Brain pericyte (primary cell): ENCODE results near the gene OSBPL1A.
A peak's percentile ranks its signal among the peaks of the same experiment; 100 is the strongest.

Experiments used
- DNase-seq: peaks from one replicate; pipeline ENCODE4 v3.0.0-alpha.2; 2012; ENCODE audit warnings: low read depth, low spot score

OSBPL1A gene

GRCh38 chr18:24397694-24398368 lies at the start of gene OSBPL1A:
Gene OSBPL1A, minus strand, starts transcription at chr18:24397824. Its CDS starts 20,291 bp downstream, at chr18:24377533.
- peak; percentile 53 for DNase-seq

- DNase-seq, result no peak
Observed at GRCh38 chr18:24446953-24447538, 49.4 kb upstream of the OSBPL1A start.

GRCh38 chr18:24446453-24446852 lies 48.8 kb upstream of the OSBPL1A start:
- no peak for DNase-seq

- no peak for DNase-seq
Observed at GRCh38 chr18:24443870-24444269, 46.2 kb upstream of the OSBPL1A start.

- no peak for DNase-seq
Observed at GRCh38 chr18:24436939-24437338, 39.3 kb upstream of the OSBPL1A start.

- no peak for DNase-seq
Observed at GRCh38 chr18:24432618-24433017, 35.0 kb upstream of the OSBPL1A start.

GRCh38 chr18:24429188-24429587 lies 31.6 kb upstream of the OSBPL1A start:
- DNase-seq, result no peak

- no peak for DNase-seq
Observed at GRCh38 chr18:24428709-24429108, 31.1 kb upstream of the OSBPL1A start.

GRCh38 chr18:24427484-24427883 lies 29.9 kb upstream of the OSBPL1A start:
- DNase-seq, result no peak

- peak; percentile 24 for DNase-seq
Observed at GRCh38 chr18:24426398-24427294, 29.0 kb upstream of the OSBPL1A start, which contains the start of gene IMPACT. Gene IMPACT, plus strand, starts transcription at chr18:24426670. Its CDS starts 87 bp downstream, at chr18:24426757.

- DNase-seq, result no peak
Observed at GRCh38 chr18:24426073-24426397, 28.4 kb upstream of the OSBPL1A start.

GRCh38 chr18:24421831-24422230 lies 24.2 kb upstream of the OSBPL1A start:
- no peak for DNase-seq

- no peak for DNase-seq
Observed at GRCh38 chr18:24420551-24420950, 22.9 kb upstream of the OSBPL1A start.

- no peak for DNase-seq
Observed at GRCh38 chr18:24417480-24417879, 19.9 kb upstream of the OSBPL1A start.

GRCh38 chr18:24414349-24415003 lies 16.9 kb upstream of the OSBPL1A start:
- DNase-seq, result no peak

GRCh38 chr18:24413148-24413547 lies 15.5 kb upstream of the OSBPL1A start:
- DNase-seq, result no peak

GRCh38 chr18:24408496-24408895 lies 10.9 kb upstream of the OSBPL1A start:
- no peak for DNase-seq

- DNase-seq, result no peak
Observed at GRCh38 chr18:24404591-24404990, 7.0 kb upstream of the OSBPL1A start.

- no peak for DNase-seq
Observed at GRCh38 chr18:24403076-24403475, 5.5 kb upstream of the OSBPL1A start.

- no peak for DNase-seq
Observed at GRCh38 chr18:24402209-24402785, 4.7 kb upstream of the OSBPL1A start.

GRCh38 chr18:24400587-24400986 lies 3.0 kb upstream of the OSBPL1A start:
- no peak for DNase-seq

- DNase-seq, result no peak
Observed at GRCh38 chr18:24398540-24398939, 916 bp upstream of the OSBPL1A start.
